HG03457 (cell line): ENCODE results near the gene DUOXA2.
A peak's percentile ranks its signal among the peaks of the same experiment; 100 is the strongest.

Source experiments
- ATAC-seq: cut with Tn5 transposase; IDR thresholded peaks from one replicate; pipeline ENCODE4 v1.9.1; 2021; ENCODE audit warnings: moderate number of reproducible peaks; ENCODE audit not compliant: unreplicated experiment

DUOXA2 gene

DNA sequence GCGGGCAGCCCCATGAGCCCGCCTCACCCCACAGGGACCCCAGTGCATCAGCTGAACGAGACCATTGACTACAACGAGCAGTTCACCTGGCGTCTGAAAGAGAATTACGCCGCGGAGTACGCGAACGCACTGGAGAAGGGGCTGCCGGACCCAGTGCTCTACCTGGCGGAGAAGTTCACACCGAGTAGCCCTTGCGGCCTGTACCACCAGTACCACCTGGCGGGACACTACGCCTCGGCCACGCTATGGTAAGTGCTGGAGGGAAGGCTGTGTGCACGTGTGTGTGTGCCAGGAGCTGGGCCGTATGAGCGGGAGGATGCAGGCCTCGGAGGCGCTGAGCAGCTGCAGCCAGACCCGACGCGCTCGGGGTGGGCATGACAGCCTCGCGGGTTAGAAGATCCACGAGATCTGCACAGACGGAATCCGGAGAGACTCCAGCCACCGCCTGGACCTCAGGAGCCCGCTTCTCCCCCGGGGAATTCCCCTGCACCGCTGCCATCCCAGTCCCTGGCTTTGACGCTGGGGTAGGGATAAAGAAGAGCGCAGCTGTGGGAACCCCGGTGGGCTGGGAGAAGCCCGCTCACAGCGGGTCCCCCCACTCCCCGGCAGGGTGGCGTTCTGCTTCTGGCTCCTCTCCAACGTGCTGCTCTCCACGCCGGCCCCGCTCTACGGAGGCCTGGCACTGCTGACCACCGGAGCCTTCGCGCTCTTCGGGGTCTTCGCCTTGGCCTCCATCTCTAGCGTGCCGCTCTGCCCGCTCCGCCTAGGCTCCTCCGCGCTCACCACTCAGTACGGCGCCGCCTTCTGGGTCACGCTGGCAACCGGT, 2.6 kb downstream of the DUOXA2 start:
- no peak for ATAC-seq

DNA sequence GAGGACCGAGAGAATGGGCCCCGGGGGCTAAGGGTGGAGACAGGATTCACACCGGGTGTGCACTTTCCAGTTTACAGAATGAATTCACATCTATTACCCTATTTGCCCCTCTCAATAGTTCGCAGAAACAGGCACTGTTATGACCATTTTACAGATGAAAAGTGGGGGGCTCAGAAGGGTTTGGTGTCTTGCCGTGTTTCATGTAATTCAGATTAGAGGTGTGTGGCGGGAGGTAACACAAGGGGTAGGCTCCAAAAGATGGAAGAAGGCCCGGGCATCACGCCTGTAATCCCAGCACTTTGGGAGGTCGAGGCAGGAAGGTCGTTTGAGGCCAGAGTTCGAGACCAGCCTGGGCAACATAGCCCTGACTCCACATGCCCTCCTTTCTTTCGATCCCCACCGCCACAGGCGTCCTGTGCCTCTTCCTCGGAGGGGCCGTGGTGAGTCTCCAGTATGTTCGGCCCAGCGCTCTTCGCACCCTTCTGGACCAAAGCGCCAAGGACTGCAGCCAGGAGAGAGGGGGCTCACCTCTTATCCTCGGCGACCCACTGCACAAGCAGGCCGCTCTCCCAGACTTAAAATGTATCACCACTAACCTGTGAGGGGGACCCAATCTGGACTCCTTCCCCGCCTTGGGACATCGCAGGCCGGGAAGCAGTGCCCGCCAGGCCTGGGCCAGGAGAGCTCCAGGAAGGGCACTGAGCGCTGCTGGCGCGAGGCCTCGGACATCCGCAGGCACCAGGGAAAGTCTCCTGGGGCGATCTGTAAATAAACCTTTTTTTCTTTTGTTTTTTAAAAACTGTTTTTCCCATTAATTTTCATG, 3.4 kb downstream of the DUOXA2 start:
- ATAC-seq = no peak

DNA sequence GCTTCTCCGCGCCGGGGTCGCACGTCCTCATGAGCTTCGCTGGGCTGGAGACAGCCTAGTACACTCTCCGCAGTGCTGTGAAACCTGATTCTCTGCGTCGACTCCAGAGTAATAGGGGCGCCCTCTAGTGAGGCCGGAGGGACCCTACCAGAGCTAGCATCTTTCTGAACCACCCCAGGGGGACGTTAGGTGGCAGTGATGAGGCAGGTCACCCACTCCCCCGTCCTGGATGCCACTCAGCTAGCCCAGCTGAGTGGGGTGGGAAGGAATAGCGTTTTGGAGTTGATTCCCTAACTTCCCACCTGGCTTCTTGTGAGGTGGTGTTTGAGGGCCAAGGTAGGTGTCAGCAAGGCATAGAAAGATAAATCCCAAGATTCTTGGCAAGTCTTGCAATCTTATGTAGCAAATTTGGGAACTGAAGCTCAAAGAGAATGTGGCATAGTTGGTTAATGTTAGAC, 4.0 kb downstream of the DUOXA2 start:
- peak; percentile 84 for ATAC-seq

DNA sequence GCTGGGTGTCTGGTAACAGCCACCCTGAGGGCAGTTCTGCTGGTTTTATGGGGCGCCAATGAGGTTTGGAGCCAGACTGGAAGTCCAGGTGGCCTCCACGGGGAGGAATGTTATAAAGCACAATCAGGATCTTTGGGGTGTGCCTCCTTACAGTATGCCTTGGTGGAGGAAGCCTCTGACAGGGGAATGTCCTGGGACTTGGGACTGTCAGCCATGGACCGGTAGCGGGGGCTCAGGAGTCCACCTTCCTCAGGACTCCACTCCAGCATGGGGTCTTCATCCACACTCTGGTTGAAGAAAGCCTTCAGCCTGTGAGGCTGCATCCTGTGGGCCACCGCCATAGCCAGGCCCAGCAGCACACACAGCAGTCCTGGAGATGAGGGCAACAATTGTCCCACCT, 4.9 kb downstream of the DUOXA2 start:
- ATAC-seq = no peak

DNA sequence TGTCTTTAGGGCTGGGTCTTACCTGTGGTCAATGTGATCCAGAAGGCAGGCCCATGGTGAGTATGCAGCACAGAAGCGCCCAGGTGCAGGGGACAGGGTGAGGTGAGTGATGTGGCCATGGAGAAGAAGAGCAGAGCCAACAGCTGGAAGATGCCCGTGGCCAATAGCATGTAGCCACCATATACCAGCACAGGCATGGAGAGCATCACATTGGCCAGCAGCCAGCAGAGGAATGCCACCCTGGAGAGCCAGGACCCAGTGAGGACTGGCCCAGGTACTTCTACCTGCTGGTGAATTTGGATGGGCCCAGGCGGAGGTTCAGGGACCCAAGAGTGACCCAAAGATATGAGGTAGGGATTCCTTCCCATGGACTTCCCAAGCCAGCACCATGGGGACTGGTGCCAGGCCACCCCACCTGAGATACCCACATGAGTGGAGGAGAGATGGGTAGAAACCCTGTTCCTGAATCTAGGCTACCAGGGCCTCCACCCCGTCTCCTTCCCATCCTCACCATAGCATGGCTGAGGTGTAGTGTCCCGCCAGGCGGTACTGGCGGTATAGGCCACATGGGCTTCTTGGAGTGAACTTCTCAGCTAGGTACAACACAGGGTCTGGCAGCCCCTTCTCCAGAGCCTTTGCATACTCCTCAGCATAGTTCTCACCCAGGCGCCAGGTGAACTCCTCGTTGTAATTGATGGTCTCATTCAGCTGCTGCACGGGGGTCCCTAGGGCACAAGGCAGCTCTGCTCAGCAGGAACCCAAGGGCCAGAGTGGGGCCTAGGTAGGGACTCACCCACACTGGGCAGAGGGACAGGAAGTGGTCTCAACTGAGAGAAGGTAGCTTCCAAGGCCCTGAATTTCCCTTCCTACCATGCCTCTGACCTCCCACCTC, 6.2 kb downstream of the DUOXA2 start:
- no peak for ATAC-seq

DNA sequence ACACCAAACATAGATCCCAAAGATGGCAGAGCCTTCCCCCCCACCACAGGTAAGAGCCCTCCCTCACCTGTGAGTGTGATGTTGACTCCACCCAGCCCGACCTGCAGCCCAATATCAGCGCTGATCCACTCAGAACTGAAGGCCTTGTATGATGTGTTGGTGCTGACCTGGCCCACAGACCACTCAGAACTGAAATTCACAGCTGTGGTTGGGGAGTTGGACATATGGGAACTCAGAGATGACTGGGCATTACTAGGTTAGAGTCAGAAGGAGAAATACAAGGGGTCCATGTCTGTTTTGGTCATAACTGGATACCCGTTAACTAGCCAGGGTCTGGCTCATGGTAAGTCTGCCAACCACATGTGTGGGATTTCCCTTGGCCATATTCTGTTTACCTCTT, 6.9 kb downstream of the DUOXA2 start:
- no peak for ATAC-seq

DNA sequence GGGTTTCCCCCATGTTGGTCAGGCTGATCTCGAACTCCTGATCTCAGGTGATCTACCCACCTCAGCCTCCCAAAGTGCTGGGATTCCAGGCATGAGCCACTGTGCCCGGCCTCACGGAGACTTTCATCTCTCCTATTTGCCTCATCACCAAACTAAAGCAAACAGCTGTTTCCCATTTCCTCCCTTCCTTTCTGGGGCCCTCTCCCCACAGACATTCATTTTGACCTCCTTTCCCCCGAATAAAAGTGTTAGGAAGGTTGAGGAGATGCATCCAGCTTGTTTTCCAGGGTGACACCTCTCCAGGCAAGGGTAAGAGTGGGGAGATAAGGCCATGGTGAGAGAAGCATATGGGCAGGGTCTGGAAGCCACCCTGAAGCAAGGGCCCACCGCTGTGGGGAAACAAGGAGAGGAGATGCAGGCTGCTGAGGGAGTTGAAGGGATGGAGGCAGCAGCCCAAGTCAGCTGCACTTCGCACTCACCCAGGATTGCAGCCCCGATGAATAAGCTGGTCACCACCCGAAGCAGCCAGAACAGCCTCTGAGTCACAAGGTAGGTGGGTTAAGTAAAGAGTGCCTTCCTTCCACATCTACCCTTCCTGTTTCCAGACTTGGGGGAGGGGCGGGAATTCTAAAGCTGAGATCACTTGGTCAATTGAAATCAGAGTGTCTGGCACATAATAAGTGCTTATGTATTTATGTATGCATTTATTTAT, 7.7 kb downstream of the DUOXA2 start:
- no peak for ATAC-seq

DNA sequence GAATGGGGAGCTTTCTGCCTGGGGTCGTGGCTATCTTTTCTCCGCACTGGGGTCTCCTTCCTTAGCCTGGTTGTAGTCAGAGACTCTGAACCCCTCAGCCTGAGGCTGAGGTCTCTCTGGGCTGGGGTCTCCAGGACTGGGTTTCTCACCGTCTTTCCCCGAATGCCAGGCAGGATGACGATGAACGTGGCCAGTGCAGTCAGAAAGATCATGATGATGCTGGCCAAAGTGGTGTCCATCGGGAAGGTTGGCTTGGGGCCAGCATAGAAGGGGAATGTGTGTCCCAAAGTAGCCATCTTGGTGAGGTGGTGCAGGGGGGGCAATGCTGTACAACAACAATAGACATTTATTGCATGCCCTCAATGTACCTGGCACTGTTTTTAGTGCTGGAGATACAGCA, 8.6 kb downstream of the DUOXA2 start:
- no peak for ATAC-seq

DNA sequence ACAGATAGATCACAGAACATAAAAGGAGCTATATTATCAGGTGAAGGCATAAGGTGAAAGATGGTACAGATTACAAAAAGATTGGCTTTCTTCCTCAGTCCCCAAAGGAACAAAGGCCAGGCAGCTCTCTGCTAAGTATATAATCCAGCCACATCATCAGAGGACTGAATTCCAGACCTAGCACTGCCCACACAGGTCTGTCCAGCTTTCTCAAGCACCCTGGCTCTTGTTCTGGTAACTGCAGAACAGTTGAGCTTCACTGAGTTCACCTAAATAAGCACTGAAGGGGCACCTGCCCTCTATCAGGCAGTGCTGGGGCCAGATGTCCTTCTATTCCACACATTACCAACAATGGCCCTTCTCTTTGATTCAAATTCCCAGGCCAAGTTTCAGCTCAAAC, 9.3 kb downstream of the DUOXA2 start:
- ATAC-seq = no peak

DNA sequence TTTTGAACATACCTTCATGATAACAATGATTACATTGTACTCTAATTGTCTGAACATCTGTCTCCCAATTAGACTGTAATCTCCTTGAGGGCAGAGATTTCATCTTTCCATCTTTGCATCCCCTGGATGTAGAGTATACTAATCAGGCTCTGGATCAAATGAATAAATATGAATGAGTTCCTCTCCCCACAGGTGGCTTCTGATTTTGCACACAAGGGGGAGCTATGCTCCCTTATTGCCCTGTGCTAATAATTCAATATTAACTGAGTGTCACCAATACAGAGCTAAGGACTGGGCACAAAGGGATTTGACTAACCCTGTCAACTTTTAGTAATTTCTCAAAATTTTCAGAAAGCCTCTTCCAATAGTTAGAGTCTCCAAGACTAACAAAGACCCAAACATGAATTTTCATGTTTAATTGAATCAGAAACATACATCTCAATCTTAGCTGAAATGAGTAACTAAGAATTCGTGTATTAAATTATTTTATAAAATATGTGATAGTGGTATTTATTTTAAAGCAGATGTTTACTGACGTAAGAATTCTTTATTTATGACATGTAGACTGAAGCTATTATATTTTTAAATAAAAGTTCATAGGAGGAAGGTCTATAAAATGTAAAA, 12.5 kb downstream of the DUOXA2 start:
- no peak for ATAC-seq

DNA sequence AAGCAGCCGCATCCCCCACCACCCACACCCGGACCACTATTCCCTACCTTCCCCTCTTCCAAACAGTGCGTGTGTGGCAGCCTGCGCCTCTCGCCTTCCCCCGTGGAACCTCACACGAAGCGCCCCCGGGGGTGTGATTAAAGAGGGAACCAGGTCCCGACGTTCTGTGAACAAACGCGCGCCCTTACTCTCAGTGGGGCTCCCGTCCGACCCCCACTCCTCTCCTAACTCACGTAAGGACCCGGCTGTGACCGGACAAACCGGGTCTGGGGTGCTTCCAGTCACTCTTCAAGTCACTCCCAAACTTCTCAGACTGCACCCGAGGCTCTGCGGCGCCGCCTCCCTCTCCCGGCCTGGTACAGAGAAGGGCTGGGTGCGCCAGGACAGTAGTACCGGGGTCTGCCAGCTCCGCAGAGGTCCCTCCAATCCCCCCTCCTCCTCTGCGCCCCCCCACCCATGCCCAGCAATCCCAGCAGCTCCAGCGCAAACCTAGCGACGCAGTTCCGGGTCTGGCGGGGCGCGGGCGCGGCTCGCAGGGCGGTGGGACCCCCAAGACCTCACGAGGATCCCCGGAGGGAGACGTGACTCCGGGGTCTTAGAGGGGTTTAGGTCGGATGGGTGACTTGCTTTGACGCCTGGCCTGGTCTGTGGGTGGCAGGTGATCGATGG, 15.0 kb downstream of the DUOXA2 start:
- no peak for ATAC-seq

DNA sequence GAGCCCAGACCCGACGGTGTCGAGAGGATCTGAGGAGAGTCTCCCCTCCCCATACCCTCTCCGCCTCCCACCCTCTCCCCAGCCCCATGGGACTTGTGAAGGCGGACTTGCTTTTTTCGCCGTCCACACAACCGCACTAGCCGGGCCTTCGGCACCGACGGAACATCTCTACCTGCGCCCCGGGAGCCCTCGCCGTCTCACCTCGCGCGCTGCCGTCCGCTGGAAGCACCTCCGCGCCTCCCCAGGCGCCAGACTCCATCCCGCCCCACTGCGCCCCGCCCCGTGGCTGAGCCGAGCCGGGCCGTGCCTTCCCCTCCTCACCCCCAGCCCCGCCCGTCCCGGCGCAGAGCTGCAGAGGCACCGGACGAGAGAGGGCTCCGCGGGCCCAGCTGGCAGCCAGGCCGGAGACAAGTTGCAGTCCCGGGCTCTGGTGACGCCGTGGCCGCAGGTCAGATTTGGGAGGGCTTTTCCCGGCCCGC, 15.6 kb downstream of the DUOXA2 start, which contains the start of the genes DUOX1 and DUOXA1:
DUOX1 (plus strand) TSS at position 344 of the 479 bp plus-strand sequence. CDS start 1,973 bp downstream, outside the sequence.
DUOXA1 (minus strand) TSS at position 229 of the 479 bp plus-strand sequence. CDS start 6,865 bp downstream, outside the sequence.
- ATAC-seq = no peak

DNA sequence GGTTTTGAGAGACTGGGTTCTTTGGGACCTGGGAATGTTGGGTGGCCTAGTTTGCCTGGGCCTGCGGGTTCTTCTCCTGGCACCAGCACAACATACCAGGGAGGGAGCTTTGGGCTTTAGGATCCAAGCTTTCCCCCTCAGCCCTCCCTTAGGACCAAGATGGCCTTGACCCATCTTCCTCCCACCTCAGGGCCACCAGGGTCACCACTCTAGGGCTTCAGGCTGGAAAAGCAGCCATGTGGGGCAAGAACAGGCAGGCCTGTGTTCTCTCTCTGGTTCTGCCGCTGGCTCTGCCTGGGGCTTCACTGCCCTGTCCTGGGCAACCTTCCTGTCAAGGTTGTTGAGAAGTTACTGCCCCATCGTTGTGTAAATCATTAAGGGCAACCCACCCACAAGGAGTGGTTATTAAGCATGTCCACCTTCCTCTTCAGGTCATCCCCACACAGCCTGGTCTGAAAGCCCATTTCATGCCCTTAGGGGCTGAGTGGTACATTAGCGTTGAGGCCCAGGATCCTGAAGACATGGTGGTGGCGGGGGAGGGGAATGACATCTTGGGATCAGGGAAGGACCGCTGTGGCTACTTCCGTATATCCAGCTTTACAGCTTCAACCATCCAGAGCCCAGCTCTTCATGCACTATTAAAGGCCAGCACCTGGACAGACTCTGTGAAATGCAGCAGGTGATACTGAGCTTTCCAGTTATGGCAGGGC, 16.3 kb downstream of the DUOXA2 start:
- ATAC-seq = no peak

DNA sequence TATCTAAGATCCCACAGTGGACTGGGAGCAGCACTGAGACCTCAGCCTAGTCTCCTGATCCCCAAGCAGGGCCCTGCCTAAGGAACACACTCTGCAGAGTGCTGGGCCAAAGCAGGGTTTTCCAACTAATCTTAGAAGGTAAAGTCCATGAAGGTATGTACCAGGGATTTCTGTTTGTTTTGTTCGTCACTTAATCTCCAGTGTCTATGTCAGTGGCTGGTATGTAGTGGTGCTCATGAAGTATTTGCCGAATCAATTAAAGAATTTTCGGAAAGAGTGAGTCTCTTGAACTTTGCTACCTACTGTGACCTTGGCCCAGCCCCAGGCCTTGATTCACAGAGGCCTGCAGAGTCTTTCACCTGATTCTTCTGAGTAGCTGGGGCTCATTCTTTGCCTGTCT, 17.4 kb downstream of the DUOXA2 start:
- no peak for ATAC-seq

DNA sequence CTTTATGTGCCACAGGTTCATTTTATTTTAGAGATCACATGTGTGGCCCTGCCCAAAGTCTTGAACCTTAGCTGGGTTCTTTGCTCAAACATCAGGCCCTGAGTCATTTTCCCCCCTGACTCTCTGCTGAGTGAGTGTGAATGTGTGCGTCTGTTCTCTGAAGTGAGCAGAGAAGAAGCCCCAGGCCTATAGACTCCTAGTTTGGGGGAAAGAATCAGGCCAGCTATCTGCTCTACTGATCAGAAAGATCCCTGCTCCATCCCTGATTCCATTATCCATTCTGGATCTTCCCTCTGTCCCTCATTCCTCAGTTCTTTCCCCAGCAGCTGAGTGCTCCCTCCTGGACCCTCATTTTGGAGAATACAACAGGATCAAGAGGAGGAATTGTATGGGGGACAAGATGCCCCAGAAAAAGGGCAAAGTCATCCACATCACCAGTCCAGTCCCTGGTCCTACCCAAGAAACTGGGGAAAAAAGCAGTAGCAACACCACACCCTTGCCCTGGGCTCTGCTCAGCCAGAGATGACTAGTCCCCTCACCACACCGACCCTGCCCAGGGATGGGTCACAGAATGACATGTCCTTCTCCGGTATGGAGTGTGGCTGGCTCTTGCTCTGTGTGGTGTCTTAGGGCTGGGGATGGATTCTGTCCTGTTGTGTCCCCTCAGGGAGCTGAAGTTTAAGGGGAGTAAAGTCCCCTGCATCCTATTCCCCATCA, 18.9 kb downstream of the DUOXA2 start:
- no peak for ATAC-seq

DNA sequence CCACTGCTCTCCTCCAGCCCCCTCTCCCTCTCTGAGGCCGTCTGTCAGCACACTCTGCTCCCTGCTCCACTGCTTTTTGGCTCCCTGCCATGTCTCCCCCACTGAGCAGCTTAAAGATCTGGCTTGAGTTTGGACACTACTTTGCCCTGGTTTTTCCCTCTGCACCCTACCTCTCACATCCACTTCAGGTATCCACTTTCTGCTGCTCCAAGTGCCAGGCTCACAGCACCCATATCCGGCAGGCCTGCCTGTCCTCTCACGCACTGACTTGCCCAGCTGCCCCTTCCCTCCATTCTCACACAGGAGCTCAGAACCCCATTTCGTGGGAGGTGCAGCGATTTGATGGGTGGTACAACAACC, 19.4 kb downstream of the DUOXA2 start:
- ATAC-seq = no peak

DNA sequence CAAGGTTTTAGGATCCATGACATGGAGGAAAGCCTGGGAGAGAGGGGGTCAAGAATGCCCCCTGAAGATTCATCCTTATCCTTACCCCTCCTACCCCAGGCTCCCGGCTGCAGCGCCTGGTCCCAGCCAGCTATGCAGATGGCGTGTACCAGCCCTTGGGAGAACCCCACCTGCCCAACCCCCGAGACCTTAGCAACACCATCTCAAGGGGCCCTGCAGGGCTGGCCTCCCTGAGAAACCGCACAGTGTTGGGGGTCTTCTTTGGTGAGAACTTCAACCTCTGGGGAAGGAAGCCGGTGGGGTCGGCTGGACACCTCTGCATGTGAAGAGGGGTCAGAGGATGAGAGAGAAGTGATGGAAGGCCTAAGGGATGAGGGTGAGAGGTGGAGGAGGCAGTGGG, 19.9 kb downstream of the DUOXA2 start:
- ATAC-seq = no peak
